Measurements from ENCODE around the gene RHOG. TPM values are rescaled to one million over a fixed set of nuclear protein-coding genes. Genes with fewer than 3 reads are reported as not detected.
A peak's percentile ranks its signal among the peaks of the same experiment; 100 is the strongest.

RHOG gene
- total and polyA plus RNA-seq, 3 donors from 2014 or later, result 36.1 to 58.3 (median 37.1) TPM

DNA sequence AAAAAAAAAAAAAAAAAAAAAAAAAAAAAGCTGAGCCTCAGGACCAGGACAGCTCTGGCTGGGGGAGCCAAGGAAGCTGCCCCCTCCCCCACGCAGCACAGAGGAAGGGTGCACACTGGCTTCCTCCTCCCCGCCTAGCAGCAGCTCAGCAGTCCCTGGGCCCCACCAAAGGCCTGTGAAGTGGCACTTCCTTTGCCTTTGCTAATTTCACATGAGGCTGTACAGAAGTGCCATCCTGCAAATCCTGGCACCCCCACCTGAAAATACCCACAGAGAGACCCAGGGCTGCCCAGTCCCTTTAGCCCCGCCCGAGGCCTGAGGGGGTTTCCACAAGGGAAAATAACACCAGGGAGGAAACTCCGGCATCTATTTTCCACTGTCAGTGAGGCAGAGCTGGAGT is 3.9 kb downstream of the RHOG start:
- H3K27me3 ChIP-seq, result no peaks in the 10 kb centered on the region
- no peak for DNase-seq
- H3K9me3 ChIP-seq, result no peaks in the 10 kb centered on the region
- H3K4me3 ChIP-seq, result no peak overlapping the region
- intact Hi-C loops (cut with DNase I; ENCODE audit: low total_unique reads), result no loop called here
- peaks cover 17% of the 10 kb centered on the region for H3K4me1 ChIP-seq
- no peak overlapping the region for H3K27ac ChIP-seq
- WGBS, 2 donors, result 62 to 78% methylated on average over 5 of the region's 5 CpGs
- TF ChIP-seq, protein P1, sequence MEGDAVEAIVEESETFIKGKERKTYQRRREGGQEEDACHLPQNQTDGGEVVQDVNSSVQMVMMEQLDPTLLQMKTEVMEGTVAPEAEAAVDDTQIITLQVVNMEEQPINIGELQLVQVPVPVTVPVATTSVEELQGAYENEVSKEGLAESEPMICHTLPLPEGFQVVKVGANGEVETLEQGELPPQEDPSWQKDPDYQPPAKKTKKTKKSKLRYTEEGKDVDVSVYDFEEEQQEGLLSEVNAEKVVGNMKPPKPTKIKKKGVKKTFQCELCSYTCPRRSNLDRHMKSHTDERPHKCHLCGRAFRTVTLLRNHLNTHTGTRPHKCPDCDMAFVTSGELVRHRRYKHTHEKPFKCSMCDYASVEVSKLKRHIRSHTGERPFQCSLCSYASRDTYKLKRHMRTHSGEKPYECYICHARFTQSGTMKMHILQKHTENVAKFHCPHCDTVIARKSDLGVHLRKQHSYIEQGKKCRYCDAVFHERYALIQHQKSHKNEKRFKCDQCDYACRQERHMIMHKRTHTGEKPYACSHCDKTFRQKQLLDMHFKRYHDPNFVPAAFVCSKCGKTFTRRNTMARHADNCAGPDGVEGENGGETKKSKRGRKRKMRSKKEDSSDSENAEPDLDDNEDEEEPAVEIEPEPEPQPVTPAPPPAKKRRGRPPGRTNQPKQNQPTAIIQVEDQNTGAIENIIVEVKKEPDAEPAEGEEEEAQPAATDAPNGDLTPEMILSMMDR (IDR thresholded peaks at IDR 0.05), result no peak
- no peak for TF ChIP-seq POLR2A (IDR thresholded peaks at IDR 0.05)
- H3K36me3 ChIP-seq (ENCODE audit: low read depth, missing control alignments), result no peaks in the 10 kb centered on the region

DNA sequence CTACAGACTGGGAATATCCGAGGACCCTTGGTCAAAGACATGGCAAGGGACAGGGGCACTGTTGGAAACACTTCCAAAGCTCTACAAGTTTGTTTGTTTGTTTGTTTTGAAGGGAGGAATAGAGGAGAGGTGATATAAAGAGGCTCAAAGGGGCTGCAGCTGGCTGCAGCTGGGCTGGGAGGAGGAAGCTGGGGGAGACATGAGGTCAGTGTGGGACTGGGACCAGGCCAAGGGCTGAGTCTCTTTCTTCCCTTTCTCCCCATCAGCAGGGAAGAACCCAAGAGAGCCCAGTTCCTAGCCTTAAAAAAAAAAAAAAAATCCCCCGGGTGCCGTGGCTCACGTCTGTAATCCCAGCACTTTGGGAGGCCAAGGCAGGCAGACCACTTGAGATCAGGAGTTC is 5.0 kb downstream of the RHOG start:
- Histone ChIP-seq H3K36me3 (ENCODE audit: low read depth, missing control alignments) (no peaks in the 10 kb centered on the region), H3K27me3 (no peaks in the 10 kb centered on the region), H3K9me3 (no peaks in the 10 kb centered on the region), H3K4me3 (no peak overlapping the region), H3K27ac (peak overlapping the region in 1 of 2 donors; percentile 11), H3K4me1 (peaks cover 17% of the 10 kb centered on the region)
- intact Hi-C loops (cut with DNase I; ENCODE audit: low total_unique reads), result no loop called here
- TF ChIP-seq POLR2A (IDR thresholded peaks at IDR 0.05), result no peak
- TF ChIP-seq, protein P1 (IDR thresholded peaks at IDR 0.05), result no peak
- WGBS, 2 donors, result 60 to 67% methylated on average over 4 of the region's 4 CpGs
- no peak for DNase-seq

DNA sequence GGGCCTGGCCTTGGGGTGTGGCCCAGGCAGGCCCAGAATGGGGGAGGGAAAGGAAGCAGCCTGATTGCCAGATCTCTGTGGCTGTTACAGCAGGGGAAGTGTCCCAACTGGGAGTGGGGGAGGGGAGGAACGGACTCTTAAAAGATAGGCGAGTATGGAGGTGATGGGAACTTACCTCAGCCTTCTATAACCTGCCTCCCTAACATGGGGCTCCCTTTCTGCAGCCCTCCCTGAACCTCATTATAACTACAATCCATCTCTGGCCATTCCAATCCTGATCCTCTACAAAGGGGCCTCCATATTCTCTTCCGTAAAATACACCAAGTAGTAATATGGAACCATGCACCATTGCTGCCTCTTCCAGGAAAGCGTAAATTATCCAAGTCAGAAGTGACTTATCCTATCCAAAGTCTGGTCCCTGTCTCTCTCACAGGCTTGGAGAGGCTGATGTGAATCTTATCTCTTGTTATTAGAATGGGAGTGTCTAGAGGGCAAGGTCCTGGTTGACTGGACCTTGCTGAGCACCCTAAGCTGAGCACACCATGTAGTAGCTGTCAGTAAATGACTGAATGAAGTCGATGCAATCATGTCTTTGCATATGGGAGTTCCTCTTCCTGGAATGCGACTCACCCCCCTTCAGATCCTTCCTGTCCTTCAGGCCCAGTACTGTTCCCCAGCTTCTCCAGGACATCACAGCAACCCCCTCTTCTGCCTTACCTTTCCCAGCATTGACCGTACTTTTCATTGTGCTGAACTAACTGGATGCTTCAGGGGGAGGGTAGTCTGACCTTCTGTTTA is 5.9 kb downstream of the RHOG start:
- intact Hi-C loops (cut with DNase I; ENCODE audit: low total_unique reads), result no loop called here
- WGBS, 2 donors, result 78 to 79% methylated on average over 7 of the region's 7 CpGs

DNA sequence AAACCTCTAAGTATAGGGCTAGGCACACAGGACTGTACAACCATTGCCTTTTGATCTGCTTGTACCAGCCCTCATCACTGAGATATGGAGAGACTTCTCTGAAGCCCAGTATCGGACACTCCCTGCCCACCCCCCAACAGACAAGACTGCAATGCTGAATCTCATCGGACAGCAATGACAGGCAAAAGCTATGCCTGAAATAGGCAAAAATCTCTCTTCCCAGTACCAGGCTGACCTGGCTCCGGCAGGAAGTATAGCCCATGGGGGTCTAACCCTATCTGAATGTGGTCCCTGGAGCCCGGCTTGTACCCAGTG is 6.5 kb downstream of the RHOG start:
- Histone ChIP-seq H3K27ac (no peak overlapping the region), H3K36me3 (ENCODE audit: low read depth, missing control alignments) (no peaks in the 10 kb centered on the region), H3K4me1 (peaks cover 11% of the 10 kb centered on the region), H3K4me3 (no peak overlapping the region), H3K9me3 (no peaks in the 10 kb centered on the region), H3K27me3 (no peaks in the 10 kb centered on the region)
- TF ChIP-seq POLR2A (IDR thresholded peaks at IDR 0.05), result no peak
- TF ChIP-seq, protein P1 (IDR thresholded peaks at IDR 0.05), result no peak
- intact Hi-C loops (cut with DNase I; ENCODE audit: low total_unique reads), result no loop called here
- no peak for DNase-seq
- WGBS, 2 donors, result 80 to 81% methylated on average over 4 of the region's 4 CpGs

More for the DNA sequence above, 5.9 kb downstream of the RHOG start:
- peak; percentile 48 for DNase-seq
- H3K27ac ChIP-seq, result peak overlapping the region in 1 of 2 donors; percentile 11
- no peaks in the 10 kb centered on the region for H3K9me3 ChIP-seq
- TF ChIP-seq, protein P1 (IDR thresholded peaks at IDR 0.05), result no peak
- TF ChIP-seq POLR2A (IDR thresholded peaks at IDR 0.05), result no peak
- H3K36me3 ChIP-seq (ENCODE audit: low read depth, missing control alignments), result no peaks in the 10 kb centered on the region
- H3K4me3 ChIP-seq, result no peak overlapping the region
- peaks cover 14% of the 10 kb centered on the region for H3K4me1 ChIP-seq
- H3K27me3 ChIP-seq, result no peaks in the 10 kb centered on the region

DNA sequence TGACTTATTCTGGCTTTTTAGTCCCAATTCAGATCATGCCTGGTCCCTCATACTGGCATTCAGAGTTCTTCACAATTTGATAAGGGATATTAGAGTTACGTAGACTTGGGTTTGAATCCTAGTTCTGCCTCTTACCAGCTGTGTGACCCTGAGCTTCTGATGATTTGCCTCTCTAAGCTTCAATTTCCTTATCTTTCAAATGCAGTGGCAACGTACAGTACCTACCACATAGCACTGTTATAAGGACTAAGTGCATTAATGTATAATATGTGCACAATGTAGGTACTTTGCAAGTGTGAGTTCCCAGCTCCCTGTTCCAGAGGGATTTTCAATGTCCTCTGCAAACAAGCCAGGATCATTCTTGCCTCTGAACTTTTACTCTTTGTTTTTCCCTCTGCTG is 7.3 kb downstream of the RHOG start:
- no peak for DNase-seq
- 54 to 79% methylated on average over 2 of the region's 2 CpGs for WGBS, 2 donors
- H3K27ac ChIP-seq, result no peak overlapping the region
- H3K36me3 ChIP-seq (ENCODE audit: low read depth, missing control alignments), result no peaks in the 10 kb centered on the region
- intact Hi-C loops (cut with DNase I; ENCODE audit: low total_unique reads), result no loop called here
- peaks cover 11% of the 10 kb centered on the region for H3K4me1 ChIP-seq
- H3K9me3 ChIP-seq, result no peaks in the 10 kb centered on the region
- H3K4me3 ChIP-seq, result no peak overlapping the region
- no peaks in the 10 kb centered on the region for H3K27me3 ChIP-seq
- TF ChIP-seq, protein P1 (IDR thresholded peaks at IDR 0.05), result no peak
- no peak for TF ChIP-seq POLR2A (IDR thresholded peaks at IDR 0.05)

Data from testis (tissue), 3 donors.